ENCODE data around the gene KIAA0930.

KIAA0930 gene

DNA sequence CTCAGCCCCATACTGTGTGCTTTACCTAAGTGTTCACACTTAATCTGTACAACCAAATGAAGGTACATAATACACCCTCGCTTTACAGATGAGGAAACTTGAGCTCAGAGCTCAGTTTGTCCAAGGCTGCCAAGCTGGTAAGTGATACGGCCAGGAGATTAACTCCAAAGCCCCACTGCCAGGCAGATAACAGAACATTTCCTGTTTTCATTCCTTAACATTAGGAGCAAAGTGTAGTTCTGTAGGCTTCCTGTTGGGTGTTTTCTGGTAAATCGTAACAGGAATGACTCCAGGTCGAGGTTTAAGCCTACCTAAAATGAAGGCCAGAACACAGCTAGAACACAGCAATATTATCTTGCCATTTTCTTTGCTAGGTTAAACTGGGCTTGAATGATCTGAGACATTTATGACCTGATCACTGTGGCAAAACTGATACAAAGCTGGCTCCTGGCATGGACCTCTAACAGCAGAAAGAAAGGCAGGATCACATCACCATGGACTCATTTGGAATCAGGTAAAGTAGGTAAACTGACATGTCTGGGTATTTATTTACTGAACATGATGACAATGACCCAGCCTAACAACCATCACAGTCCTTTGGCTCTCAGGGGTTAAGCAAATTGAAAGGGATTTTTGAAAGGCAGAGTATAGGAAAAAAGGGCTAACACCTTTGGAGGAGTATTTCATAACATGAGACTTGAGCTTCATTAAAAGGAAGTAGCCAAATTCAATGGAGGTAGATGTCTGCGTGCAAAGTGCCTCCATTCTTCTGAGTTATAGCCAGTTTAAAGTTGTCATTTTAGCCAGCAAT, 80.8 kb downstream of the KIAA0930 start:
- peak; percentile 68 for DNase-seq (ENCODE audit: low read depth)
- TF ChIP-seq, protein P1, sequence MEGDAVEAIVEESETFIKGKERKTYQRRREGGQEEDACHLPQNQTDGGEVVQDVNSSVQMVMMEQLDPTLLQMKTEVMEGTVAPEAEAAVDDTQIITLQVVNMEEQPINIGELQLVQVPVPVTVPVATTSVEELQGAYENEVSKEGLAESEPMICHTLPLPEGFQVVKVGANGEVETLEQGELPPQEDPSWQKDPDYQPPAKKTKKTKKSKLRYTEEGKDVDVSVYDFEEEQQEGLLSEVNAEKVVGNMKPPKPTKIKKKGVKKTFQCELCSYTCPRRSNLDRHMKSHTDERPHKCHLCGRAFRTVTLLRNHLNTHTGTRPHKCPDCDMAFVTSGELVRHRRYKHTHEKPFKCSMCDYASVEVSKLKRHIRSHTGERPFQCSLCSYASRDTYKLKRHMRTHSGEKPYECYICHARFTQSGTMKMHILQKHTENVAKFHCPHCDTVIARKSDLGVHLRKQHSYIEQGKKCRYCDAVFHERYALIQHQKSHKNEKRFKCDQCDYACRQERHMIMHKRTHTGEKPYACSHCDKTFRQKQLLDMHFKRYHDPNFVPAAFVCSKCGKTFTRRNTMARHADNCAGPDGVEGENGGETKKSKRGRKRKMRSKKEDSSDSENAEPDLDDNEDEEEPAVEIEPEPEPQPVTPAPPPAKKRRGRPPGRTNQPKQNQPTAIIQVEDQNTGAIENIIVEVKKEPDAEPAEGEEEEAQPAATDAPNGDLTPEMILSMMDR (conservative IDR thresholded peaks at IDR 0.05; ENCODE audit: low read depth, low read length), result peak; percentile 23
- H3K4me3 ChIP-seq (ENCODE audit: low read depth, low read length), result no peak overlapping the region

DNA sequence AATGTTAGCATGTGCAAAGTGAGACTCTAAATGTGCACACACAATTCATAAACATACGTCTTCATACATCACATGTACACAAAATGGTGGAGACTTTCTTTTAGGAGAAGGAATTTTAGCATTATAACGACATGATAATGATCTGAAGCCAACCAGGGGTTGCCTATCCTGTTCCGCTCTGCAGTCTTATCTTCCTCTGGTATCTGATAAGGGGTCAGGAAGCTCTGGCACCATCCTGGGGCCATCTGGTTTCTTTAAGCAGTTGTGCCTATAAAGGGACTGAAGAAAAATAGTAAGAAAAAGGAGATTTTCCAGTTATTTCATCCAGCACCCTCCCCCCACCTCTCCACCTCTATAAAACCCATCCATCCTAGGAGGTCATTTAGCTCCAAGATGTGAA, 82.8 kb downstream of the KIAA0930 start:
- no peak overlapping the region for H3K4me3 ChIP-seq (ENCODE audit: low read depth, low read length)
- TF ChIP-seq, protein P1 (conservative IDR thresholded peaks at IDR 0.05; ENCODE audit: low read depth, low read length), result no peak
- DNase-seq (ENCODE audit: low read depth), result no peak

DNA sequence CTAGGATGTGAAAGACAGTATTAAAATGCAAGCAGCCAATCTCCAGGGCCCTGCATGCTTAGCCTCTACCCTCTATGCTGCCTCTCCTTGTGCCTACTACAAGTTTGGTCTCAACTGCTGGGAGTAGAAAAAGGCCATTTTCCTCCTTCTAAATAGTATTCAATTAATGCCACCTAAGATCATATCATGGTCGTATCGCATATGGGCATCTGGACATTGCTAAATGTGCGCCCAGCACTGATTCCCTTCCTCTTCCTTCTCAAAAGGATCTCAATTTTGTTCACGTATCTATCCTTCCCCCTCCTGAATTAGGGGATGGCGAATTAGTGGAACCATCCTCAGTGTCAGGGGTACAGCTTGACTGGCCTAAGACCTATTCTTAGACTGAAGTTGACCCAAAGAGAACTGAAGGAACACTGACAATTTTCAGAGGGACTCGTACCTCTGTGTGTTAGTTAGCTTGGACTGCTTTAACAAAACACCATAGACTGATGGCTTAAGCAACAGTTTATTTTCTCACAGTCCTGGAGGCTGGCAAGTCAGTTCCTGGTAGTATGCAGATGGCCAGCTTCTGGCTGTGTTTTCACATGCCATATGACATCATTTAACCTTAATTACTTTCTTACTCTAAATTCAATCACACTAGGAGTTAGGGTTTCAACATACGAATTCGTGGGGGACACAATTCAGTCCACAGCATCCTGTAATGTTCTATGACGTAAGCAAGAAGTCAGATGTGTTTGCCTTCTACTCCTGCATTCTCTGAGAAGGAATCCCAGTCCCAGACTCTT, 85.4 kb downstream of the KIAA0930 start:
- DNase-seq (ENCODE audit: low read depth), result peak; percentile 77
- TF ChIP-seq, protein P1 (conservative IDR thresholded peaks at IDR 0.05; ENCODE audit: low read depth, low read length), result no peak
- H3K4me3 ChIP-seq (ENCODE audit: low read depth, low read length), result no peak overlapping the region

GRCh38 chr22:45154383-45154782, 86.3 kb downstream of the KIAA0930 start:
- TF ChIP-seq, protein P1 (conservative IDR thresholded peaks at IDR 0.05; ENCODE audit: low read depth, low read length), result no peak
- DNase-seq (ENCODE audit: low read depth), result peak; percentile 81

GRCh38 chr22:45151503-45151902, 89.2 kb downstream of the KIAA0930 start:
- no peak overlapping the region for H3K4me3 ChIP-seq (ENCODE audit: low read depth, low read length)
- TF ChIP-seq, protein P1 (conservative IDR thresholded peaks at IDR 0.05; ENCODE audit: low read depth, low read length), result no peak
- DNase-seq (ENCODE audit: low read depth), result no peak

More at GRCh38 chr22:45154383-45154782, 86.3 kb downstream of the KIAA0930 start:
- H3K4me3 ChIP-seq (ENCODE audit: low read depth, low read length), result no peak overlapping the region

DNA sequence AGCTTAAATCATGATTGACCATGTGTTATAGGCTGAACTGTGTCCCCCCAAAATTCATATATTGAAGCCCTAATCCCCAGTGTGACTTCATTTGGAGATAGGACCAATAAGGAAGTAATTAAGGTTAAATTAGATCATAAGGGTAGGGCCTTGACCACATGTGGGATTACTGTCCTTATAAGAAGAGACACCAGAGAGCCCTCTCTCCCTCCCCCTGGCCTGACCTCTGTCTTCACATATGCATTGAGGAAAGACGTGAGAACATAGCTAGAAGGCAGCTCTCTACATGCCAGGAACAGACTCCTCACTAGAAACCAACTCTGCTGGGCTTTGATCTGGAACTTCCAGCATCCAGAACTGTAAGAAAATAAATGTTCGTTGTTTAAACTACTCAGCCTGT, 90.6 kb downstream of the KIAA0930 start:
- H3K4me3 ChIP-seq (ENCODE audit: low read depth, low read length), result no peak overlapping the region
- TF ChIP-seq, protein P1 (conservative IDR thresholded peaks at IDR 0.05; ENCODE audit: low read depth, low read length), result no peak
- no peak for DNase-seq (ENCODE audit: low read depth)

Measured in choroid plexus epithelial cell (primary cell).